ENCODE results near the gene HOXA7. TPM values are rescaled to one million over a fixed set of nuclear protein-coding genes. Genes with fewer than 3 reads are reported as not detected.

Gene HOXA7
- total and polyA plus RNA-seq, 2 experiments from 2014 or later: 0.83 TPM; not detected in 1

- 36% methylated on average over 26 of the region's 28 CpGs for WGBS (ENCODE audit: low lambda C conversion rate, missing lambda C conversion rate)
- Histone ChIP-seq H4K20me1 (ENCODE audit: insufficient read depth, poor library complexity, severe bottlenecking) (no peaks in the 10 kb centered on the region), H2AFZ (no peak overlapping the region), H3K27ac (no peak overlapping the region), H3K79me2 (no peaks in the 10 kb centered on the region), H3K9me3 (ENCODE audit: low read depth) (no peaks in the 10 kb centered on the region), H3K4me2 (peak overlapping the region; percentile 92), H3K4me3 (no peak overlapping the region), H3K9me2 (replicated peaks; ENCODE audit: insufficient read depth) (no peaks in the 10 kb centered on the region), H3K27me3 (peaks cover 88% of the 10 kb centered on the region), H3K4me1 (ENCODE audit: insufficient read depth) (peaks cover 6% of the 10 kb centered on the region), H3K36me3 (replicated peaks; ENCODE audit: insufficient read depth, low read depth) (no peaks in the 10 kb centered on the region)
- DNase-seq (ENCODE audit: low spot score): no peak
- TF ChIP-seq EZH2 (IDR thresholded peaks at IDR 0.05; ENCODE audit: borderline replicate concordance) (peak; percentile 45), EZH2phosphoT487 (IDR thresholded peaks at IDR 0.05; ENCODE audit: low read depth, severe bottlenecking, unreplicated experiment) (no peak)
These were observed 27.4 kb downstream of the HOXA7 start for GRCh38 chr7:27128776-27129728.

GRCh38 chr7:27128034-27128433, 28.4 kb downstream of the HOXA7 start:
- WGBS (ENCODE audit: low lambda C conversion rate, missing lambda C conversion rate): 40% methylated on average over 2 of the region's 2 CpGs
- Histone ChIP-seq H3K9me3 (ENCODE audit: low read depth) (no peaks in the 10 kb centered on the region), H3K9me2 (replicated peaks; ENCODE audit: insufficient read depth) (no peaks in the 10 kb centered on the region), H3K4me3 (no peak overlapping the region), H2AFZ (no peak overlapping the region), H3K79me2 (peaks cover 6% of the 10 kb centered on the region), H3K27me3 (peaks cover 88% of the 10 kb centered on the region), H3K4me2 (no peak overlapping the region), H3K4me1 (ENCODE audit: insufficient read depth) (peaks cover 13% of the 10 kb centered on the region), H4K20me1 (ENCODE audit: insufficient read depth, poor library complexity, severe bottlenecking) (no peaks in the 10 kb centered on the region), H3K27ac (no peak overlapping the region), H3K36me3 (replicated peaks; ENCODE audit: insufficient read depth, low read depth) (no peaks in the 10 kb centered on the region)
- TF ChIP-seq EZH2phosphoT487 (IDR thresholded peaks at IDR 0.05; ENCODE audit: low read depth, severe bottlenecking, unreplicated experiment) (no peak), CTCF (IDR thresholded peaks at IDR 0.05; ENCODE audit: poor library complexity) (no peak), EZH2 (IDR thresholded peaks at IDR 0.05; ENCODE audit: borderline replicate concordance) (no peak)
- DNase-seq (ENCODE audit: low spot score): no peak

GRCh38 chr7:27126596-27127327, 29.7 kb downstream of the HOXA7 start:
- no peak for DNase-seq (ENCODE audit: low spot score)
- H3K9me2 ChIP-seq (replicated peaks; ENCODE audit: insufficient read depth): no peaks in the 10 kb centered on the region
- H3K27me3 ChIP-seq: peaks cover 89% of the 10 kb centered on the region
- TF ChIP-seq EZH2 (IDR thresholded peaks at IDR 0.05; ENCODE audit: borderline replicate concordance) (no peak), CTCF (IDR thresholded peaks at IDR 0.05; ENCODE audit: poor library complexity) (no peak), EZH2phosphoT487 (IDR thresholded peaks at IDR 0.05; ENCODE audit: low read depth, severe bottlenecking, unreplicated experiment) (no peak)
- H4K20me1 ChIP-seq (ENCODE audit: insufficient read depth, poor library complexity, severe bottlenecking): no peaks in the 10 kb centered on the region
- no peaks in the 10 kb centered on the region for H3K36me3 ChIP-seq (replicated peaks; ENCODE audit: insufficient read depth, low read depth)
- no peak overlapping the region for H3K27ac ChIP-seq
- WGBS (ENCODE audit: low lambda C conversion rate, missing lambda C conversion rate): 18% methylated on average over 3 of the region's 3 CpGs
- no peaks in the 10 kb centered on the region for H3K9me3 ChIP-seq (ENCODE audit: low read depth)
- H3K4me1 ChIP-seq (ENCODE audit: insufficient read depth): peaks cover 13% of the 10 kb centered on the region
- no peak overlapping the region for H3K4me3 ChIP-seq
- no peak overlapping the region for H3K4me2 ChIP-seq
- peaks cover 6% of the 10 kb centered on the region for H3K79me2 ChIP-seq
- H2AFZ ChIP-seq: no peak overlapping the region
